DOHH2 (cell line): ENCODE results near the gene DGKZ.
A peak's percentile ranks its signal among the peaks of the same experiment; 100 is the strongest.

ENCODE experiments used
- H3F3A ChIP-seq: fragments of 200-600 bp; sonication (generic), shearing (Covaris generic); 2 replicates; pipeline ENCODE4 v1.6.0; 2016; ENCODE audit warnings: antibody characterized with exemption, mild to moderate bottlenecking; ENCODE audit not compliant: control insufficient read depth, insufficient read depth
- H3K27ac ChIP-seq: fragments of 200-600 bp; sonication (generic); 2 replicates; pipeline ENCODE4 v1.5.1; 2014; ENCODE audit warnings: low read depth, mild to moderate bottlenecking, low read length, moderate library complexity
- H3K27me3 ChIP-seq: fragments of 200-600 bp; sonication (generic); 2 replicates; pipeline ENCODE4 v1.6.1; 2014; ENCODE audit warnings: mild to moderate bottlenecking, low read length, mixed read lengths; ENCODE audit not compliant: control insufficient read depth
- H3K36me3 ChIP-seq: fragments of 200-600 bp; sonication (generic); 2 replicates; pipeline ENCODE4 v1.6.1; 2014; ENCODE audit warnings: mild to moderate bottlenecking, low read length, moderate library complexity, mixed read lengths; ENCODE audit not compliant: control insufficient read depth
- H3K4me1 ChIP-seq: fragments of 200-600 bp; sonication (generic); 2 replicates; pipeline ENCODE4 v1.6.1; 2014; ENCODE audit warnings: mild to moderate bottlenecking, low read length, mixed read lengths; ENCODE audit not compliant: control insufficient read depth
- H3K4me2 ChIP-seq: fragments of 200-600 bp; sonication (generic); 2 replicates; pipeline ENCODE4 v1.6.0; 2014; ENCODE audit warnings: mild to moderate bottlenecking, low read length, moderate library complexity
- H3K4me3 ChIP-seq: fragments of 200-600 bp; sonication (generic); 2 replicates; pipeline ENCODE4 v1.5.1; 2014; ENCODE audit warnings: mild to moderate bottlenecking, low read length, mixed read lengths
- H3K79me2 ChIP-seq: fragments of 200-600 bp; sonication (generic); 2 replicates; pipeline ENCODE4 v1.6.1; 2014; ENCODE audit warnings: mild to moderate bottlenecking, low read length, mixed read lengths; ENCODE audit not compliant: control insufficient read depth
- H3K9me2 ChIP-seq: fragments of 200-600 bp; sonication (generic); replicated peaks from 2 replicates; pipeline ENCODE4 v1.6.1; 2014; ENCODE audit warnings: mild to moderate bottlenecking, low read length, mixed read lengths; ENCODE audit not compliant: control insufficient read depth
- H3K9me3 ChIP-seq: fragments of 200-600 bp; sonication (generic); 2 replicates; pipeline ENCODE4 v1.6.1; 2014; ENCODE audit warnings: antibody characterized with exemption, low read length, mixed read lengths; ENCODE audit not compliant: control insufficient read depth, insufficient read depth
- H4K20me1 ChIP-seq: fragments of 200-600 bp; sonication (generic); 2 replicates; pipeline ENCODE4 v1.6.0; 2014; ENCODE audit warnings: low read depth, mild to moderate bottlenecking, antibody characterized with exemption, low read length, moderate library complexity; ENCODE audit not compliant: control insufficient read depth, insufficient read depth
- EZH2phosphoT487 ChIP-seq: fragments of 200-600 bp; sonication (generic); IDR thresholded peaks from 2 replicates; pipeline ENCODE4 v1.6.1; 2017; ENCODE audit warnings: borderline replicate concordance, mild to moderate bottlenecking, antibody characterized with exemption, low read length, moderate library complexity, mixed read lengths
- TF ChIP-seq, protein P1 (sequence below): fragments of 200-600 bp; sonication (generic); IDR thresholded peaks from one replicate; pipeline ENCODE4 v1.5.1; 2014; ENCODE audit warnings: antibody characterized with exemption, mild to moderate bottlenecking, low read depth, low read length; ENCODE audit not compliant: poor library complexity, severe bottlenecking

DGKZ gene

DNA sequence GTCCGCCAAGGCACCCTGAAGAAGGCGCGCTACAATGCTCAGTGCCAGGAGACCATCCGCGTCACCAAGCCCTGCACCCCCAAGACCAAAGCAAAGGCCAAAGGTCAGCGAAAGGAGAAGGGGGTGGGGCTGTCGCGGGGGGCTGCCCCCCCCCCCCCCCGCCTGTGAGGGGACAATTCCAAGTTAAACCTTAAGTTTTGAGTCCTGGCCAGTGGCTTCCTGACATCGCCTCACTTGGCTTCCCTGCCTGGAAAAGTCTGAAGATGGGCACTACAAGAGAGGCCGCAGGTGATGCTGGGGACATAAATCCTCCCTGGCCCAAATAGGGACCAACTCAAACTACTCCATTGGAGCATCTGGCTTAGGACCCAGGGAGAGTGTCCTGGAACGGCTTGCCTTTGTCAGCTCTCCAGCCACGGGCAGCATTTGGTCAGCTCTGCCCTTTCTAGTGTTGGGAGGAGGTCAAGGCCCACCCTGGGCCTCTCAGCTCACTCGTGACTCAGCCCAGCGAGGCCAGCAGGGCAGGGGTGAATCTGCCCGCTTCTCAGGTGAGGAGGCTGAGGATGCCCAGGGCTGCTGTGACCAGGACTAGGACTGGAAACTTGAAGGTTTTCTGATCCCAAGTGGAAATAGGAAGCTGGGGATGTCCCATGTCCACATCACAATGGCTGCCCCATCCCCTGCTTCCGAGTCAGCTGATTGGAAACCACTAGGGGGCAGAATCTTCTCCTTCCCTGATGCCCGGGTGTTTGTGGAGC is 35.6 kb downstream of the DGKZ start:
- no peaks in the 10 kb centered on the region for H3K9me3 ChIP-seq
- no peak for TF ChIP-seq EZH2phosphoT487
- TF ChIP-seq, protein P1, sequence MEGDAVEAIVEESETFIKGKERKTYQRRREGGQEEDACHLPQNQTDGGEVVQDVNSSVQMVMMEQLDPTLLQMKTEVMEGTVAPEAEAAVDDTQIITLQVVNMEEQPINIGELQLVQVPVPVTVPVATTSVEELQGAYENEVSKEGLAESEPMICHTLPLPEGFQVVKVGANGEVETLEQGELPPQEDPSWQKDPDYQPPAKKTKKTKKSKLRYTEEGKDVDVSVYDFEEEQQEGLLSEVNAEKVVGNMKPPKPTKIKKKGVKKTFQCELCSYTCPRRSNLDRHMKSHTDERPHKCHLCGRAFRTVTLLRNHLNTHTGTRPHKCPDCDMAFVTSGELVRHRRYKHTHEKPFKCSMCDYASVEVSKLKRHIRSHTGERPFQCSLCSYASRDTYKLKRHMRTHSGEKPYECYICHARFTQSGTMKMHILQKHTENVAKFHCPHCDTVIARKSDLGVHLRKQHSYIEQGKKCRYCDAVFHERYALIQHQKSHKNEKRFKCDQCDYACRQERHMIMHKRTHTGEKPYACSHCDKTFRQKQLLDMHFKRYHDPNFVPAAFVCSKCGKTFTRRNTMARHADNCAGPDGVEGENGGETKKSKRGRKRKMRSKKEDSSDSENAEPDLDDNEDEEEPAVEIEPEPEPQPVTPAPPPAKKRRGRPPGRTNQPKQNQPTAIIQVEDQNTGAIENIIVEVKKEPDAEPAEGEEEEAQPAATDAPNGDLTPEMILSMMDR, result peak; percentile 74
- H4K20me1 ChIP-seq, result no peaks in the 10 kb centered on the region; the same call in 1 of the 2 replicates
- H3K36me3 ChIP-seq, result no peaks in the 10 kb centered on the region; the same call in 1 of the 2 replicates
- no peaks in the 10 kb centered on the region for H3K9me2 ChIP-seq
- H3K4me1 ChIP-seq, result peaks cover 19% of the 10 kb centered on the region
- no peak overlapping the region for H3K4me2 ChIP-seq
- peaks cover 35% of the 10 kb centered on the region for H3K27me3 ChIP-seq
- no peak overlapping the region for H3K27ac ChIP-seq
- no peaks in the 10 kb centered on the region for H3F3A ChIP-seq
- H3K79me2 ChIP-seq, result no peaks in the 10 kb centered on the region
- H3K4me3 ChIP-seq, result no peak overlapping the region

DNA sequence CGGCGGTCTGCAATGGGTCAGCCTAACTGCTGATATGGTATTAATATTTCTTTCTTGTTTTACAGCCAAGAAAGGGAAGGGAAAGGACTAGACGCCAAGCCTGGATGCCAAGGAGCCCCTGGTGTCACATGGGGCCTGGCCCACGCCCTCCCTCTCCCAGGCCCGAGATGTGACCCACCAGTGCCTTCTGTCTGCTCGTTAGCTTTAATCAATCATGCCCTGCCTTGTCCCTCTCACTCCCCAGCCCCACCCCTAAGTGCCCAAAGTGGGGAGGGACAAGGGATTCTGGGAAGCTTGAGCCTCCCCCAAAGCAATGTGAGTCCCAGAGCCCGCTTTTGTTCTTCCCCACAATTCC is 36.1 kb downstream of the DGKZ start:
- TF ChIP-seq EZH2phosphoT487, result no peak
- TF ChIP-seq, protein P1, result peak; percentile 27
- Histone ChIP-seq H3K27ac (no peak overlapping the region), H3K9me3 (no peaks in the 10 kb centered on the region), H3K4me2 (no peak overlapping the region), H4K20me1 (no peaks in the 10 kb centered on the region), H3K36me3 (no peaks in the 10 kb centered on the region; the same call in 1 of the 2 replicates), H3K79me2 (no peaks in the 10 kb centered on the region), H3K4me3 (no peak overlapping the region), H3K9me2 (no peaks in the 10 kb centered on the region), H3K27me3 (peaks cover 41% of the 10 kb centered on the region), H3F3A (no peaks in the 10 kb centered on the region), H3K4me1 (peaks cover 21% of the 10 kb centered on the region)

GRCh38 chr11:46383974-46384701 is 36.9 kb downstream of the DGKZ start:
- no peaks in the 10 kb centered on the region; the same call in 1 of the 2 replicates for H3F3A ChIP-seq
- H3K27ac ChIP-seq, result no peak overlapping the region
- no peaks in the 10 kb centered on the region for H4K20me1 ChIP-seq
- H3K4me2 ChIP-seq, result no peak overlapping the region
- peaks cover 21% of the 10 kb centered on the region for H3K4me1 ChIP-seq
- H3K9me3 ChIP-seq, result no peaks in the 10 kb centered on the region
- H3K9me2 ChIP-seq, result no peaks in the 10 kb centered on the region
- H3K36me3 ChIP-seq, result no peaks in the 10 kb centered on the region
- TF ChIP-seq, protein P1, result no peak
- no peak for TF ChIP-seq EZH2phosphoT487
- no peak overlapping the region for H3K4me3 ChIP-seq
- no peaks in the 10 kb centered on the region for H3K79me2 ChIP-seq
- H3K27me3 ChIP-seq, result peaks cover 48% of the 10 kb centered on the region
